Measurements from ENCODE around the gene DENND5B.
"Not testable (repeated sequence)": the region's sequence is repeated elsewhere in the genome, so short reads cannot be mapped to it uniquely, and the experiment has no call there.

DENND5B gene

DNA sequence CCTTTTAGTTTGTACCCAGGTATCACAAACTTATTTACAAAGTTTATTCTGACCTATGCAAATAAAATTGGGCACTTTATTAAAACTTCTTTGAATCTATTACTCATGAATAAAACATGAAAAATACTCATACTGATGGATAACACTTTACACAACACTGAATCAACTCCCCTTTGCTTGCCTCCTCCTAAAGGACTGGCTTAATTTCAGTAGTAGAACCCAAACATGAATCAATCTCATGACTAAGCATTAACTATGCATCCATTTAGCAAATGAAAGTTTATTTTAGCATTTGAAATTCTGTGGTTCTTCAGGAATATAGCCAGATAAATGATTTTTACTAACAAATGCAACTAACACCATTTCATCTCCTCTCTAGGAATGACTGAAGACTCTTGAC, 32.4 kb downstream of the DENND5B start:
- Mint-ChIP-seq H3K9me3 (no peaks in the 10 kb centered on the region), H3K27ac (no peak overlapping the region), H3K36me3 (ENCODE audit: low read depth) (no peaks in the 10 kb centered on the region), H3K4me3 (no peak overlapping the region), H3K4me1 (ENCODE audit: low read depth) (no peaks in the 10 kb centered on the region), H3K27me3 (ENCODE audit: low read depth) (peaks cover 8% of the 10 kb centered on the region)
- DNase-seq (ENCODE audit: low spot score): no peak

DNA sequence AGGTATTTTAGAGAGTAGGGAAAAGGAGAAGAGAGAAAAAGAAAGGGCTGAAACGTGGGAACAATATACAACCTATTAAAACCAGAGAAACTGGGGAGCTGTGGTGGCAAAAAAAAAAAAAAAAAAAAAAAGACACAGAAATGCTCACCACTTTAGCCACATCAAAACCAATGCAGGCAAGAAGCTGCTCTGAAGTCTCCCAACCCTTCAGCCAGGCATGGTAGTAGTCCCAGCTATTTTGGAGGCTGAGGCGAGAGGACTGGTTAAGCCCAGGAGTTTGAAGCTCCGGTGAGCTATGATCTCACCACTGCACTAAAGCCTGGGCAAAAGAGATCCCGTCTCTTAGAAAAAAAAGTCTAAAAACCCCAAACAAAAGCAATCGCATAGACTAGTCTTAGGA, 33.2 kb downstream of the DENND5B start:
- peaks cover 8% of the 10 kb centered on the region for H3K27me3 Mint-ChIP-seq (ENCODE audit: low read depth)

DNA sequence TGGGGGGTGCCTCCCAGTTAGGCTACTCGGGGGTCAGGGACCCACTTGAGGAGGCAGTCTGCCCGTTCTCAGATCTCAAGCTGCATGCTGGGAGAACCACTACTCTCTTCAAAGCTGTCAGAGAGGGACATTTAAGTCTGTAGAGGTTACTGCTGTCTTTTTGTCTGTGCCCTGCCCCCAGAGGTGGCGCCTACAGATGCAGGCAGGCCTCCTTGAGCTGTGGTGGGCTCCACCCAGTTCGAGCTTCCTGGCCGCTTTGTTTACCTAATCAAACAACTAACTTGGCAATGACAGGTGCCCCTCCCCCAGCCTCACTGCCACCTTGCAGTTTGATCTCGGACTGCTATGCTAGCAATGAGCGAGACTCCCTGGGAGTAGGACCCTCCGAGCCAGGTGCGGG, 35.5 kb downstream of the DENND5B start:
- DNase-seq (ENCODE audit: low spot score); H3K4me1 Mint-ChIP-seq (ENCODE audit: low read depth); H3K36me3 Mint-ChIP-seq (ENCODE audit: low read depth); H3K4me3 Mint-ChIP-seq; H3K27ac Mint-ChIP-seq; H3K9me3 Mint-ChIP-seq; H3K27me3 Mint-ChIP-seq (ENCODE audit: low read depth): not testable (repeated sequence)

More for the DNA sequence above, 33.2 kb downstream of the DENND5B start:
- H3K27ac Mint-ChIP-seq: no peak overlapping the region
- no peak overlapping the region for H3K4me3 Mint-ChIP-seq
- no peaks in the 10 kb centered on the region for H3K9me3 Mint-ChIP-seq
- no peaks in the 10 kb centered on the region for H3K4me1 Mint-ChIP-seq (ENCODE audit: low read depth)
- no peaks in the 10 kb centered on the region for H3K36me3 Mint-ChIP-seq (ENCODE audit: low read depth)
- no peak for DNase-seq (ENCODE audit: low spot score)

DNA sequence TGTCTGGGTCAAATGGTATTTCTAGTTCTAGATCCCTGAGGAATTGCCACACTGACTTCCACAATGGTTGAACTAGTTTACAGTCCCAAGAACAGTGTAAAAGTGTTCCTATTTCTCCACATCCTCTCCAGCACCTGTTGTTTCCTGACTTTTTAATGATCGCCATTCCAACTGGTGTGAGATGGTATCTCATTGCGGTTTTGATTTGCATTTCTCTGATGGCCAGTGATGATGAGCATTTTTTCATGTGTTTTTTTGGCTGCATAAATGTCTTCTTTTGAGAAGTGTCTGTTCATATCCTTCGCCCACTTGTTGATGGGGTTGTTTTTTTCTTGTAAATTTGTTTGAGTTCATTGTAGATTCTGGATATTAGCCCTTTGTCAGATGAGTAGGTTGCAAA, 40.3 kb downstream of the DENND5B start:
- H3K36me3 Mint-ChIP-seq (ENCODE audit: low read depth); H3K27me3 Mint-ChIP-seq (ENCODE audit: low read depth): not testable (repeated sequence)

DNA sequence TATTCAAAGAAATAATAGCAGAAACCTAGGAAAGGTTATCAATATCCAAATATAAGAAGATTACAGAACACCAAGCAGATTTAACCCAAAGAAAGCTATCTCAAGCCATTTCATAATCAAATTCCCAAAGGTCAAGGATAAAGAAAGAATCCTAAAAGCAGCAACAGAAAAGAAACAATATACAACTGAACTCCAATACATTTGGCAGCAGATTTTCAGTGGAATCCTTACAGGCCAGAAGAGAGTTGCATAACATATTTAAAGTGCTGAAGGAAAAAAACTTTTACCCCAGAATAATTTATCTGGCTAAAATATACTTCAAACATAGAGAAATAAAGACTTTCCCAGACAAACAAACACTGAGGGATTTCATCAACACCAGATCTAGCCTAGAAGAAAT, 54.3 kb downstream of the DENND5B start:
- H3K36me3 Mint-ChIP-seq (ENCODE audit: low read depth): no peaks in the 10 kb centered on the region
- no peak for DNase-seq (ENCODE audit: low spot score)
- H3K27me3 Mint-ChIP-seq (ENCODE audit: low read depth): peaks cover 9% of the 10 kb centered on the region
- H3K4me1 Mint-ChIP-seq (ENCODE audit: low read depth): no peaks in the 10 kb centered on the region
- H3K9me3 Mint-ChIP-seq: no peaks in the 10 kb centered on the region
- no peak overlapping the region for H3K27ac Mint-ChIP-seq
- no peak overlapping the region for H3K4me3 Mint-ChIP-seq

More for the DNA sequence above, 40.3 kb downstream of the DENND5B start:
- not testable (repeated sequence) for H3K9me3 Mint-ChIP-seq; H3K27ac Mint-ChIP-seq; H3K4me1 Mint-ChIP-seq (ENCODE audit: low read depth); DNase-seq (ENCODE audit: low spot score); H3K4me3 Mint-ChIP-seq

DNA sequence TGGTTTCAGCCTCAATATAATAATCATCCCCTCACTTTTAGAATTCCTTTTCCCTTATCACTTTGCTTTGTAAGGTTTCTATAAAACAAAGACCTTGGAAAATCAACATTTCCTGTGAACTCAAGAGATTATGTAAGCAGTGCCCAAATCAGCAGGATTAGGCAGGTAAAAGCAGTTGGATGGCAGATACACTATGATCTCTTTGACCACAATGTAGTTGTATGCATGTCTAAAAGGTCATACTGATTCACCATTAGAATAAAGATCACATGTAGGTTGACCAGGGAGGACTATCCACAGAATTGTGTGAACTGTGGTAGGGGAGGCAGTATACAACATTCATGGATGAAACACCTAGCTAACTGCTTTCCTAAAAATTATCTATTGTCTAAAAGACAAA, 57.5 kb downstream of the DENND5B start:
- H3K9me3 Mint-ChIP-seq: no peaks in the 10 kb centered on the region
- no peaks in the 10 kb centered on the region for H3K36me3 Mint-ChIP-seq (ENCODE audit: low read depth)
- peaks cover 3% of the 10 kb centered on the region for H3K27me3 Mint-ChIP-seq (ENCODE audit: low read depth)
- no peak for DNase-seq (ENCODE audit: low spot score)
- no peak overlapping the region for H3K27ac Mint-ChIP-seq
- H3K4me1 Mint-ChIP-seq (ENCODE audit: low read depth): no peaks in the 10 kb centered on the region
- H3K4me3 Mint-ChIP-seq: no peak overlapping the region

DNA sequence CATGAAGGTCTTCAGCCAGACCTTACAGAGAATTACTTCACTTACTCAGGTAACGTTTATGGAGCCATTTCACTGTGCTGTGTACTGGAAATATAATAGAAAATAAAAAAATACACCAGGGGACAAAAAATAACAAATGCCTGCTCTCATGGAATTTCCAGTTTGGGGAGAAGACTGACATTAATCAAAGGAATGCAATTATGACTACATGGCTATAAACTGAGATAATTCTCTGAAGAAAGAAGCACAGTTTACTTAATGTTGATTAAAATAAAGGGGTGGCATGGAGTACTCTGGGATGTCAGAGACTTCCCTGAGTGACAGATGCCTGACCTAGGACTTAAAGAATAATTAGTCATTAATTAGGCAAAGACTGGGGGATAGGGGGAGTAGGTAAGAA, 59.0 kb downstream of the DENND5B start:
- DNase-seq (ENCODE audit: low spot score): no peak
- no peak overlapping the region for H3K4me3 Mint-ChIP-seq
- H3K27me3 Mint-ChIP-seq (ENCODE audit: low read depth): no peaks in the 10 kb centered on the region
- H3K27ac Mint-ChIP-seq: no peak overlapping the region
- no peaks in the 10 kb centered on the region for H3K4me1 Mint-ChIP-seq (ENCODE audit: low read depth)
- H3K9me3 Mint-ChIP-seq: no peaks in the 10 kb centered on the region
- H3K36me3 Mint-ChIP-seq (ENCODE audit: low read depth): no peaks in the 10 kb centered on the region

DNA sequence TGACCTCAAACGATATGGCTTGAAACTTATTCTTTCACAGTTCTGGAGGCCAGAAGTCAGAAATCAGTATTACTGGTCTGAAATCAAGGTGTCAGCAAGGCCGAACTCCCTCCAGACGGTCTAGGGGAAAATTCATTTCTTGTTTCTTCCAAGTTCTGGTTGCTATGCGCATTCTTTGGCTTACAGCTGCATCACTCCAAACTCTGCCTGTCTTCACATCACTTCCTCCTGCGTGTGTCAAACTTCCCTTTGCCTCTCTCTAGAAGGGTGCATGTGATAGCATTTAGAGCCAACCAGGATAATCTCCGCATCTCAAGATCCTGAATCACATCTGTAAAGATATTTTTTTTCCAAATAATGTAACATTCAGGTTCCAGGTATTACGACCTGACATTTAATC, 62.8 kb downstream of the DENND5B start:
- Mint-ChIP-seq H3K27me3 (ENCODE audit: low read depth) (no peaks in the 10 kb centered on the region), H3K36me3 (ENCODE audit: low read depth) (no peaks in the 10 kb centered on the region), H3K9me3 (no peaks in the 10 kb centered on the region), H3K4me1 (ENCODE audit: low read depth) (no peaks in the 10 kb centered on the region), H3K4me3 (no peak overlapping the region), H3K27ac (no peak overlapping the region)
- DNase-seq (ENCODE audit: low spot score): no peak

DNA sequence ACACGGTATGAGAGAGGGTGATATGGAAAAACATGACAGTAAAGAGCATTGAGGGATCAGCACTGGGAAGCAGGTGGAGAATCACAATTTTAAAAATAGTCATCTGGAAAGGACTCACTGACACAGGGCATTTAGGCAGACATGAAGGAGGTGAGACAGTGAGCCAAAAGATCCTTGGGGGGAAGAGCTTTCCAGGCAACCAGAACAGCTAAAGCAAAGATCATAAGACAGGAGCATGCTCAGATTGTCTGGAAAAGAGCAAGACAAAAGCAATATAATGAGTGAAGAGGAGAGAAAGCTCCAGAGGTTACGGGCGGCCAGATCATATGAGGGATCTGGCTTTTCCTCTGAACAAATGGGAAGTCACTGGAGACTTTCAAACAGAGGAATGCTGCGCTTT, 63.9 kb downstream of the DENND5B start:
- Mint-ChIP-seq H3K4me3 (no peak overlapping the region), H3K9me3 (no peaks in the 10 kb centered on the region), H3K4me1 (ENCODE audit: low read depth) (no peaks in the 10 kb centered on the region), H3K27me3 (ENCODE audit: low read depth) (no peaks in the 10 kb centered on the region), H3K36me3 (ENCODE audit: low read depth) (no peaks in the 10 kb centered on the region), H3K27ac (no peak overlapping the region)
- DNase-seq (ENCODE audit: low spot score): no peak

DNA sequence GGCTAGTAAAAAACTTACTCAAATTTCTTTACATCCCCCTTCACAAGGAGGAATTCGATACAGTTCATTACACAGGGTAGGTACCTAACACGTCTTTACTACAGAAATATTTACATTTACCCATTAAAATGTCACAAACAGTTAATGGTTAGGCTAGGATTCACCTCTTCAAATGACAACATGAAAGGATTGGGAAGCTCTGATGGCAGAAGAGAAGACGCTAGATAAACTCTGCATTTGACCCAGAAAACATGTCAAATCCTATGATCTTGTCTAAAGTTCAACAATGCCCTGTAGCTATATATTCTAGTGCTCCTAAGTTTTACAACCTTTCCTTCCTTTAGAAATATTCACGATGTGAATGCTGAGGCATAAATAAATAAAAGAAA, 64.8 kb downstream of the DENND5B start:
- no peak overlapping the region for H3K4me3 Mint-ChIP-seq
- no peaks in the 10 kb centered on the region for H3K36me3 Mint-ChIP-seq (ENCODE audit: low read depth)
- no peaks in the 10 kb centered on the region for H3K4me1 Mint-ChIP-seq (ENCODE audit: low read depth)
- H3K27ac Mint-ChIP-seq: no peak overlapping the region
- no peak for DNase-seq (ENCODE audit: low spot score)
- H3K9me3 Mint-ChIP-seq: no peaks in the 10 kb centered on the region
- no peaks in the 10 kb centered on the region for H3K27me3 Mint-ChIP-seq (ENCODE audit: low read depth)

DNA sequence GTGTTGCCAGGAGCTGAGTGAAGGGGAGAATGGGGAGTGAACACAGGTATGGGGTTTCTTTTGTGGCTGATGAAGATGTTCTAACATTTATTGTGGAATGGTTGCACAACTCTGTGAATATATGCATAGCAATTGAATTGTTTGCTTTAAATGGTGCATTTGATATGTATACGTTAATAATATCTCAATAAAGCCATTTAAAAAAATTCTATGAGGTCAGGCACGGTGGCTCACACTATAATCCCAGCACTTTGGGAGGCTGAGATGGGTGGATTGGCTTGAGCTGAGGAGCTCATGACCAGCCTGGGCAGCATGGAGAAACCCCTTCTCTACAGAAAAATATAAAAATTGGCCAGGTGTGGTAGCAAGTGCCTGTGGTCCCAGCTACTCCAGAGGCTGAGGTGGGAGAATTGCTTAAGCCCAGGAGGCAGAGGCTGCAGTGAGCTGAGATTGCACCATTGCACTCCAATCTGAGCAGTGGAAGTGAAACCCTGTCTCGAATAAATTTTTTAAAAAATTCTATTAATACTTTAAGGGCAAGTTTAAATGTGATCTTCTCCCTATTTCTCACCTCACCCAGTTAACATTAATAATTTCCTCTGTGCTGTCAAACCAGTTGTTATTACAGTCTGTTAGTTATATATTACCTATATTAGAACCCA, 65.3 kb downstream of the DENND5B start:
- no peaks in the 10 kb centered on the region for H3K36me3 Mint-ChIP-seq (ENCODE audit: low read depth)
- no peaks in the 10 kb centered on the region for H3K4me1 Mint-ChIP-seq (ENCODE audit: low read depth)
- no peak for DNase-seq (ENCODE audit: low spot score)
- H3K4me3 Mint-ChIP-seq: no peak overlapping the region
- H3K27me3 Mint-ChIP-seq (ENCODE audit: low read depth): no peaks in the 10 kb centered on the region
- H3K9me3 Mint-ChIP-seq: no peaks in the 10 kb centered on the region
- H3K27ac Mint-ChIP-seq: no peak overlapping the region

DNA sequence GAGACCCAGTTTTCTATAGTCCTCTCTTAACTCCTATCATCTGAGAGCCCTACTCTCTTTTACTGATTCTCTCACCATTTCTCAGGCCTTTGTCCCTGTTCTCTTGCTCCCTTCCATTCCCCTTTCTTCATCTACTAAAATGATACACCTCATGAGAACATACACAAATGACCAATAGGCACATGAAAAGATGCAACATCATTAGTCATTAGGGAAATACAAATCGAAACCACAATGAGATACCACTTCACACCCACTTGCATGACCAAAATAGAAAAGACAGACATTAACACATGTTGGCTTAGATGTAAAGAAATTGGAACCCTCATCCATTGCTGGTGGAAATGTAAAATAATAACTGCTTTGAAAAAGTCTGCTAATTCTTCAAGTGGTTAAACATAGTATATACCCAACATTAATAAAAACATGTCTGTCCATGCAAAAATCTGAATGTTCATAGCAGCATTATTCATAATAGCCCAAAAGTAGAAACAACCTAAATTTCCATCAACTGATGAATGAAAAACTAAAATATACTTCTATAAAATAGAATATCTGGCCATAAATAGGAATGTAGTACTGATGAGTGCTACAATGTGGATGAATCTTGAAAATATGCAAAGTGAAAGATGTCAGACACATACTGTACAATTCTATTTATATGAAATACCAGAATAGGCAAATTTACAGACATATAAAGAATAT, 66.0 kb downstream of the DENND5B start:
- H3K36me3 Mint-ChIP-seq (ENCODE audit: low read depth): no peaks in the 10 kb centered on the region
- no peaks in the 10 kb centered on the region for H3K9me3 Mint-ChIP-seq
- no peak for DNase-seq (ENCODE audit: low spot score)
- H3K27me3 Mint-ChIP-seq (ENCODE audit: low read depth): no peaks in the 10 kb centered on the region
- no peak overlapping the region for H3K27ac Mint-ChIP-seq
- H3K4me1 Mint-ChIP-seq (ENCODE audit: low read depth): no peaks in the 10 kb centered on the region
- H3K4me3 Mint-ChIP-seq: no peak overlapping the region

DNA sequence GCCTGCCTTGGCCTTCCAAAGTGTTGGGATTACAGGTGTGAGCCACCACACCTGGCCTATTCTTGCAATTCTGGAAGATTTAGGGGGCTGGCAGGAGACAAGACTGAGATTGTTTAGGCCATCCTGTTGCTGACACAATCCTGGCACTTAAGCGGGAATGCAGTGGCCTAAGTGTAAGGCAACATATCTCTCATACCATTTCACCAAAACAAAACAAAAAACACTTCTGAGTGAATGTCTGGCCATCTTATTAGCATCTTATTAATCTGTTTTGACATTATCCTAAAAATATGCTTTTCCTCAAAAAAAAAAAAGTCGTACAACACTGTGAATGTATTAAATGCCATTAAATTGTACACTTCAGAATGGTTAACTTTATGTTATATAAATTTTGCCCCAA, 67.6 kb downstream of the DENND5B start:
- Mint-ChIP-seq H3K4me1 (ENCODE audit: low read depth) (no peaks in the 10 kb centered on the region), H3K27ac (no peak overlapping the region)

DNA sequence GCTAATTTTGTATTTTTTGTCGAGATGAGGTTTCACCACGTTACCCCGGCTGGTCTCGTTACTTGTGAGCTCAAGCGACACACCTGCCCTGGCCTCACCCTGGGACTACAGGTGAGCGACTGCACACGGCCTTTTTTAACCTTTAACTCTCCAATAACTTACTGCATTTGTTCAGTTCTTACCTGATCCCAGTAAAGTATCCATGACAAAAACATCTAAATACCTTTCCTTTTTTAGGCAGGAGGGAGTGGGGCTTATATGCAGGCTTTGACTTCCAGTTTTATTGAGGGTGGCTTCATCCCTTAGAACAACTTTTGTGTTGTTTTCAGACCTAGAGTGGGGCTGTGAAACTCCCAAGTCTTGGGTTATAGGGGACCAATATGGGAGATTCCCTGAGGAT, 68.3 kb downstream of the DENND5B start:
- H3K4me3 Mint-ChIP-seq: no peak overlapping the region
- DNase-seq (ENCODE audit: low spot score): no peak
- no peak overlapping the region for H3K27ac Mint-ChIP-seq
- H3K27me3 Mint-ChIP-seq (ENCODE audit: low read depth): no peaks in the 10 kb centered on the region
- no peaks in the 10 kb centered on the region for H3K4me1 Mint-ChIP-seq (ENCODE audit: low read depth)
- H3K36me3 Mint-ChIP-seq (ENCODE audit: low read depth): no peaks in the 10 kb centered on the region
- no peaks in the 10 kb centered on the region for H3K9me3 Mint-ChIP-seq

More for the DNA sequence above, 67.6 kb downstream of the DENND5B start:
- DNase-seq (ENCODE audit: low spot score): no peak
- Mint-ChIP-seq H3K36me3 (ENCODE audit: low read depth) (no peaks in the 10 kb centered on the region), H3K4me3 (no peak overlapping the region), H3K9me3 (no peaks in the 10 kb centered on the region), H3K27me3 (ENCODE audit: low read depth) (no peaks in the 10 kb centered on the region)

DNA sequence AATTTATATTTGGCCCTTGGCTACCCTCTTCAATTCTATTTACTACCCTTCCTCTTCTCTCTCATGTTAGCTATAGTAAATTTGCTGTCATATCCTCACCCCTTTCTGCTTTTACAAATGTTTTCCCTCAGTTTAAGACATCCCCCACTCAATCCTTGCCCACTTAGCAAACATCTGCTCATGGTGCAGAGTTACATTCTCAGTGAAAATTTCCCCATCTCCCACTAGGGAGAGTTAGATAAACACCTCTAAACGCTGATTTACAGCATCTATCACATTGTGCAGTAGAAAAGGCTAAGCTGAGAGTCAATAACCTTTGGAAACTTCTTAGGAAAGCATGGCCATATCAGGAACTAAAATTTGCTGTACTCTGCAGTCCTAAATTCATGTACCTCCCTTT, 69.0 kb downstream of the DENND5B start:
- no peak overlapping the region for H3K27ac Mint-ChIP-seq
- no peaks in the 10 kb centered on the region for H3K27me3 Mint-ChIP-seq (ENCODE audit: low read depth)
- no peaks in the 10 kb centered on the region for H3K4me1 Mint-ChIP-seq (ENCODE audit: low read depth)
- H3K9me3 Mint-ChIP-seq: no peaks in the 10 kb centered on the region
- H3K4me3 Mint-ChIP-seq: no peak overlapping the region
- no peak for DNase-seq (ENCODE audit: low spot score)
- no peaks in the 10 kb centered on the region for H3K36me3 Mint-ChIP-seq (ENCODE audit: low read depth)
